Memory B cell (primary cell): ENCODE results near the gene CEP126.

Experiments used
- ATAC-seq: fragments of 150-1000 bp; cut with Tn5 transposase; 2 replicates; pipeline ENCODE4 v1.10.0; 2021; ENCODE audit warnings: low read depth, mild to moderate bottlenecking, moderate library complexity
- DNase-seq, 2 donors: peaks; one replicate each; pipeline ENCODE4 v3.0.0; 2022; ENCODE audit warnings: low spot score in 2 of 2
- H3K27ac Mint-ChIP-seq: one replicate; pipeline ENCODE4 v1.8.0; 2022; ENCODE audit warnings: mild to moderate bottlenecking, moderate library complexity, mixed read lengths
- H3K27me3 Mint-ChIP-seq: one replicate; pipeline ENCODE4 v1.8.0; 2022; ENCODE audit warnings: mixed read lengths
- H3K36me3 Mint-ChIP-seq: one replicate; pipeline ENCODE4 v1.8.0; 2022; ENCODE audit warnings: mild to moderate bottlenecking, mixed read lengths
- H3K4me1 Mint-ChIP-seq: one replicate; pipeline ENCODE4 v1.8.0; 2022; ENCODE audit warnings: mixed read lengths
- H3K4me3 Mint-ChIP-seq: one replicate; pipeline ENCODE4 v1.8.0; 2022; ENCODE audit warnings: mild to moderate bottlenecking, moderate library complexity, mixed read lengths
- H3K9me3 Mint-ChIP-seq: one replicate; pipeline ENCODE4 v1.8.0; 2022; ENCODE audit warnings: mixed read lengths

The CEP126 gene

DNA sequence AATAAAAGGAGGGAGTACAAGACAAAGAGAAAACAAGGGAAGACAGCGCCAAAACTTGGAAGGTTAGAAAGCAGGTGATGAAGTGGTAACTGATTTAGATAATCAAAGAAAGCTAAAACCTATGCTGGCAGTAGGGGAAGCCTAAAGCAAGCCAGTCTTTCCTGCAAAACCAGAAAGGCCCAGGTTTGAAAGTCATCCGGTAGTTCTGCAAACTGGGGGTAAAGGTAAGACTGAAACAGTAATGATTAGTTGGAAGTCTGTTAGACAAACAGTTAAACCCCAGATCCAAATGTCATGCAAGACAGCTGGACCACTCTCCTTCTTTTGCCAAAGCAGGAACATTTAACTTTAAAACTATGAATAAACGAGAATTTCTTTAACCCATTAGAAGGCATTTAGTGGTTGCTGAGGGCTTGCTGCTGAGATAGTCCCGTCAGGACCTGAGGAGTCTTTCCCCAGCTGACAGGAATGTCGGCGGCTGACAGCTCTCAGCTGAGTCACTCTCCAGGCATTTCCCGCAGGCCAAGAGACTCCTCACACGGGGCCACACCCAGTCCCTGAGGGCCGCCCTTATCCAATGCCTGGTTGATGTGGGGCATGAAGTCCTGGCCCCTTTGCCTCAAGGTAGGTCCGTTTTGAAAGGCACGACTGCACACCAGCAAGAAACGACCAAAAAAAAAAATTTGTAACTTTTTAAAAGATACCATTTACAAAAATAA is 96.1 kb downstream of the CEP126 start:
- Mint-ChIP-seq H3K9me3 (no peaks in the 10 kb centered on the region), H3K4me3 (no peak overlapping the region), H3K27ac (no peak overlapping the region), H3K27me3 (peaks cover 14% of the 10 kb centered on the region), H3K36me3 (no peaks in the 10 kb centered on the region), H3K4me1 (no peaks in the 10 kb centered on the region)
- no peak for DNase-seq
- no peak for ATAC-seq

DNA sequence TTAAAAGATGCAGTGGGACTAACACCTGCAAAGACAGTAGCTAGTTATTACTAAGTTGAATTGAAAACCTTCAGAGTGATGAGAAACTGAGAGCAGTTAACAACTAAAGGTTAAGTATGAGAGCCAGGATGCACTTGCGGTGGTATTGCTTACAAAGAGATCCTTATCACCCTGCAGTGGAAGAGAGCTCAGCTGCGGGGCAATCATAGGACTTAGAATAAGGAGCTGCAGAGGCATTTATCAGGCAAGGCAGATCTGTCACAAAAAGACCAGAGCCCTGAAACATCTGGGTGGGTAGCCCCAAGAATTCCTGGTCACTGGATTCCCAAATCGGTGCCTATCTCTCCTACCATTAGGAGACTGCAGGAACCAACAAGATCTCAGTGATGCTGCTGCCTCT is 98.1 kb downstream of the CEP126 start:
- no peak overlapping the region for H3K4me3 Mint-ChIP-seq
- H3K4me1 Mint-ChIP-seq, result no peaks in the 10 kb centered on the region
- ATAC-seq (no peak), DNase-seq (no peak)
- H3K27ac Mint-ChIP-seq, result no peak overlapping the region
- H3K27me3 Mint-ChIP-seq, result peaks cover 14% of the 10 kb centered on the region
- H3K36me3 Mint-ChIP-seq, result no peaks in the 10 kb centered on the region
- H3K9me3 Mint-ChIP-seq, result no peaks in the 10 kb centered on the region

DNA sequence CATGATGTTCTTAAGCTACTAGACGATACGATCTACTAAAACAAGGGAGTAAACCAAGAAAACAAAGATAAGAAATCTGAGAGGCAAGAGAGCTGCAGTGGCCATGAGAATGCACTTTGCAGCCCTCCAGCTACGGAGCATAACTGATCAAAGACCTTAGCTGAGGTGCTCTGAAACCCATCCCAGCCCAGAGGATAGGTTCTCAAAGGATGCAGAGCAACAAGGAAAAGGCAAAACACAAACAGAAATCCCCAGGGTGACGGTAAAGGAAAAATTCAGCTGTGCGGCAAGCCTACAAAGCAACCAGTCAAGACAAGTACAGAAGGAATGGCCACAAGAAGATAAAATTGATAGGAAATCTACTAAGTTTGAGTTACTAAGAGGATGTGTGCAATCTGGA is 99.9 kb downstream of the CEP126 start:
- Mint-ChIP-seq H3K27me3 (peaks cover 14% of the 10 kb centered on the region), H3K4me1 (no peaks in the 10 kb centered on the region), H3K9me3 (no peaks in the 10 kb centered on the region), H3K27ac (no peak overlapping the region), H3K4me3 (no peak overlapping the region), H3K36me3 (no peaks in the 10 kb centered on the region)
- no peak for ATAC-seq
- no peak for DNase-seq

GRCh38 chr11:102017026-102017425 is 102.2 kb downstream of the CEP126 start:
- no peak for ATAC-seq
- Mint-ChIP-seq H3K27ac (no peak overlapping the region), H3K4me3 (no peak overlapping the region), H3K4me1 (no peaks in the 10 kb centered on the region), H3K36me3 (no peaks in the 10 kb centered on the region), H3K9me3 (no peaks in the 10 kb centered on the region), H3K27me3 (peaks cover 14% of the 10 kb centered on the region)
- no peak for DNase-seq

GRCh38 chr11:102026217-102026616 is 111.4 kb downstream of the CEP126 start:
- Mint-ChIP-seq H3K4me1 (no peaks in the 10 kb centered on the region), H3K4me3 (no peak overlapping the region), H3K9me3 (no peaks in the 10 kb centered on the region), H3K36me3 (no peaks in the 10 kb centered on the region), H3K27me3 (peaks cover 6% of the 10 kb centered on the region), H3K27ac (no peak overlapping the region)
- ATAC-seq (no peak), DNase-seq (no peak)

DNA sequence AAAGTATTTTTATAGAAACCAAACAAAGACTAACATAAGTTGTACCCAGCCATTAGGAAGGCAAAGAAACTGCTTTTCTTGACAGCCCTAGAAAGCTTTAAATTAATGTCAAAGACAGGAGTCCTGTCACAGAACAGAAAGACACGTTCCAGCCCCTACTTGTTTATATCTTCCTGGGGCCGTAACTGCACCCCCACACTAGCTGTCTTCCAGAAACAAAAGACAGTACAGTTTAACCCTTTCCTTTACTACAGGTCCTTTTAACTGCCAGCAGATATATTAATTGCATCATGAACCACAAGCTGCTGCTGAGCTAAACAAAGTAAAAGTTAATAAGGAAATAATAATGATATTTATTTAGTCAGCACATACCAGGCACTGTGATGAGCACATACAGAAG is 112.1 kb downstream of the CEP126 start:
- H3K27me3 Mint-ChIP-seq, result peaks cover 4% of the 10 kb centered on the region
- ATAC-seq (no peak), DNase-seq (no peak)
- H3K9me3 Mint-ChIP-seq, result no peaks in the 10 kb centered on the region
- no peak overlapping the region for H3K4me3 Mint-ChIP-seq
- H3K36me3 Mint-ChIP-seq, result no peaks in the 10 kb centered on the region
- H3K27ac Mint-ChIP-seq, result no peak overlapping the region
- H3K4me1 Mint-ChIP-seq, result no peaks in the 10 kb centered on the region

DNA sequence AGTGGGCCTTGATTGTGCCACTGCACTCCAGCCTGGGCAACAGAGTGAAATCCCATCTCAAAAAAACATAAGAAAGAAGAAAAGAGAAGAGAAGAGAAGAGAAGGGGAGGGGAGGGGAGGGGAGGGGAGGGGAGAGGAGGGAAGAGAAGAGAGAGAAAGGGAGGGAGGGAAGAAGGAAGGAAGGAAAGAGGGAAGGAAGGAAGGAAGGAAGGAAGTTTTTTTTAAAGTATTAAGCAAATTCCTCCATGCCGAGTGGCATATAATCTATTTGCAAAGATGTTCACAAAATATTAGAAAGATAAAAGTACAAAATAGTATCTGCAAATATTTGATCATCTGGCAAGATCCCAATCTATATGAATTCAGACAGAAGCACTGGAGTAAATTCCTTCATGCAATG is 121.9 kb downstream of the CEP126 start:
- H3K4me3 Mint-ChIP-seq, result no peak overlapping the region
- DNase-seq (no peak), ATAC-seq (no peak)
- H3K9me3 Mint-ChIP-seq, result peaks cover 6% of the 10 kb centered on the region
- peaks cover 1% of the 10 kb centered on the region for H3K36me3 Mint-ChIP-seq
- peaks cover 11% of the 10 kb centered on the region for H3K27me3 Mint-ChIP-seq
- no peak overlapping the region for H3K27ac Mint-ChIP-seq
- no peaks in the 10 kb centered on the region for H3K4me1 Mint-ChIP-seq

DNA sequence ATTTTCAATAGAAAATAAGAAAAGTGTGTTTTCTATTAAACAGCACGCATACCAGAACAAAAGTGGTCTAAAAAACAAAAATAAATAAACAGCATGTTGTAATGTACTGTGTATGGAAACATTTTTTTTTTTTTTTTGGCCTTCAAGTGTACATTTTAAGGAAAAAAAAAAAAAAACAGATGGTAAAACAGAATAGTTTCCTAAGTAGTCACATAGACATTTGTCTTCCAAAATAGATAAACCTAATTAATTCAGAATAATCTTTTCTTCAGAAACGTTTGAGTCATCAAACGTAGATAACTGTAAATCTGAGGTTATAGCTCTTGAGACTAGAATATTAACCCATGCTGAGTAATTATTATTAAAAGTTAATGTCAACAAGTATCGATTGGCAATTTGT is 132.0 kb downstream of the CEP126 start:
- ATAC-seq, result no peak
- Mint-ChIP-seq H3K4me3 (peak overlapping the region; percentile 73), H3K9me3 (peaks cover 3% of the 10 kb centered on the region)

GRCh38 chr11:102047305-102047924 is 132.6 kb downstream of the CEP126 start, which contains the start of gene CFAP300:
CFAP300 (plus strand) TSS chr11:102047437; CDS start chr11:102047471, 34 bp downstream.
- peak; percentile 53 for ATAC-seq
- H3K9me3 Mint-ChIP-seq, result peaks cover 3% of the 10 kb centered on the region
- no peaks in the 10 kb centered on the region for H3K36me3 Mint-ChIP-seq
- H3K27me3 Mint-ChIP-seq, result peaks cover 16% of the 10 kb centered on the region
- H3K27ac Mint-ChIP-seq, result no peak within 1 kb of the TSS
- peak; percentile 4 to 28 for DNase-seq
- H3K4me3 Mint-ChIP-seq, result peak within 1 kb of the TSS; percentile 73
- H3K4me1 Mint-ChIP-seq, result peaks cover 3% of the 10 kb centered on the region

More for the DNA sequence above, 132.0 kb downstream of the CEP126 start:
- Mint-ChIP-seq H3K4me1 (peaks cover 3% of the 10 kb centered on the region), H3K36me3 (no peaks in the 10 kb centered on the region), H3K27me3 (peaks cover 16% of the 10 kb centered on the region), H3K27ac (no peak overlapping the region)
- no peak for DNase-seq
